ENCODE measurements around the gene MIPEP.
"Not testable (repeated sequence)": the region's sequence is repeated elsewhere in the genome, so short reads cannot be mapped to it uniquely, and the experiment has no call there.

MIPEP gene

GRCh38 chr13:23884361-23884760, 4.8 kb downstream of the MIPEP start:
- DNase-seq: not testable (repeated sequence)

- DNase-seq: no peak
Measured at GRCh38 chr13:23883255-23883654, 5.9 kb downstream of the MIPEP start.

GRCh38 chr13:23881402-23881800, 7.8 kb downstream of the MIPEP start:
- DNase-seq: not testable (repeated sequence)

GRCh38 chr13:23880493-23881401, 8.5 kb downstream of the MIPEP start:
- not testable (repeated sequence) for DNase-seq

GRCh38 chr13:23877286-23877685, 11.9 kb downstream of the MIPEP start:
- DNase-seq: no peak

GRCh38 chr13:23876265-23876664, 12.9 kb downstream of the MIPEP start:
- no peak for DNase-seq

GRCh38 chr13:23871616-23872220, 17.5 kb downstream of the MIPEP start:
- DNase-seq: no peak

GRCh38 chr13:23870356-23871140, 18.7 kb downstream of the MIPEP start:
- no peak for DNase-seq

GRCh38 chr13:23868521-23868920, 20.7 kb downstream of the MIPEP start:
- DNase-seq: no peak

GRCh38 chr13:23867027-23867491, 22.1 kb downstream of the MIPEP start:
- no peak for DNase-seq

GRCh38 chr13:23866420-23867026, 22.7 kb downstream of the MIPEP start:
- no peak for DNase-seq

- no peak for DNase-seq
Measured at GRCh38 chr13:23865906-23866305, 23.3 kb downstream of the MIPEP start.

GRCh38 chr13:23865026-23865425, 24.2 kb downstream of the MIPEP start:
- no peak for DNase-seq

GRCh38 chr13:23861310-23861709, 27.9 kb downstream of the MIPEP start:
- no peak for DNase-seq

GRCh38 chr13:23859904-23860303, 29.3 kb downstream of the MIPEP start:
- DNase-seq: no peak

- no peak for DNase-seq
Measured at GRCh38 chr13:23859455-23859854, 29.7 kb downstream of the MIPEP start.

- DNase-seq: no peak
Measured at GRCh38 chr13:23858546-23858945, 30.7 kb downstream of the MIPEP start.

- DNase-seq: no peak
Measured at GRCh38 chr13:23856008-23856750, 33.0 kb downstream of the MIPEP start.

- no peak for DNase-seq
Measured at GRCh38 chr13:23855360-23855759, 33.8 kb downstream of the MIPEP start.

GRCh38 chr13:23852351-23852750, 36.8 kb downstream of the MIPEP start:
- no peak for DNase-seq

- no peak for DNase-seq
Measured at GRCh38 chr13:23851106-23851505, 38.1 kb downstream of the MIPEP start.

- DNase-seq: no peak
Measured at GRCh38 chr13:23850134-23850533, 39.1 kb downstream of the MIPEP start.

Measured in activated gamma-delta T cell treated with Interleukin-2 at 50 U/mL for 16 hours (primary cell).